Left ventricle myocardium inferior (tissue), 1 donor: ENCODE data around the gene IGSF9B. TPM values are rescaled to one million over a fixed set of nuclear protein-coding genes. Genes with fewer than 3 reads are reported as not detected.

Experiments used
- DNase-seq: peaks from one replicate; pipeline ENCODE4 v3.0.0-alpha.2; 2020
- H3K27ac ChIP-seq: fragments of 200-600 bp; replicated peaks from 2 replicates; pipeline ENCODE4 v1.8.0; 2021
- H3K27me3 ChIP-seq: fragments of 200-600 bp; 2 replicates; pipeline ENCODE4 v1.8.0; 2021; ENCODE audit warnings: low read depth
- H3K36me3 ChIP-seq: fragments of 200-600 bp; 2 replicates; pipeline ENCODE4 v1.8.0; 2021
- H3K4me1 ChIP-seq: fragments of 200-600 bp; 2 replicates; pipeline ENCODE4 v1.8.0; 2021
- H3K4me3 ChIP-seq: fragments of 200-600 bp; 2 replicates; pipeline ENCODE4 v1.8.0; 2021; ENCODE audit warnings: mild to moderate bottlenecking, moderate library complexity
- H3K9me3 ChIP-seq: fragments of 200-600 bp; replicated peaks from 2 replicates; pipeline ENCODE4 v1.8.0; 2021
- intact Hi-C: fragments of 100-400 bp; cut with micrococcal nuclease; formaldehyde crosslinking; loops from one replicate; pipeline ENCODE4 v1.11.0; 2022
- total RNA-seq: library from RNA; stranded (reverse); fragmentation: NEBNext Ultra II Directional; extraction: Animal tissue kit (Norgen Biotek cat#: 25700); gene quantifications from one replicate; pipeline ENCODE4 v1.2.1, GENCODE V29; 2021
- TF ChIP-seq, protein P1 (sequence below): fragments of 200-600 bp; IDR thresholded peaks from 2 replicates; pipeline ENCODE4 v1.8.0; 2021; ENCODE audit warnings: antibody characterized with exemption, mild to moderate bottlenecking, borderline replicate concordance
- donor health status: DM: no; HTN: yes; CAD: no; lungs with severe emphysema.

IGSF9B gene
- total RNA-seq, 1 donor from 2014 or later, result 44.1 TPM

DNA sequence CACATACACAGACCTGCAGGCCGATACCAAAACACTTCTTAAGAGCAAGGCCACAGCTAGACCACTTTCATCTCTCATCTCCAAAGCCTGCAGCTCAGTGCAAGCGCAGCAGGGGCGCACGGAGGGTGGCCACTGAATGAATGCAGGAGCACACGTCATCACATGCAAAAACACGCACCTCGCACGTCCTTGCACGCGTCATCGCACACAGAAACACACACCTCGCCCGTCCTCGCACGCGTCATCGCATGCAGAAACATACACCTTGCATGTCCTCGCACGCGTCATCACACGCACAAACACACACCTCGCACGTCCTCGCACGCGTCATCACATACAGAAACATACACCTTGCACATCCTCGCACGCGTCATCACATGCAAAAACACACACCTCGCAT is 17.2 kb downstream of the IGSF9B start:
- intact Hi-C loops, result no loop called here
- H3K36me3 ChIP-seq, result peaks cover 65% of the 10 kb centered on the region
- TF ChIP-seq, protein P1, sequence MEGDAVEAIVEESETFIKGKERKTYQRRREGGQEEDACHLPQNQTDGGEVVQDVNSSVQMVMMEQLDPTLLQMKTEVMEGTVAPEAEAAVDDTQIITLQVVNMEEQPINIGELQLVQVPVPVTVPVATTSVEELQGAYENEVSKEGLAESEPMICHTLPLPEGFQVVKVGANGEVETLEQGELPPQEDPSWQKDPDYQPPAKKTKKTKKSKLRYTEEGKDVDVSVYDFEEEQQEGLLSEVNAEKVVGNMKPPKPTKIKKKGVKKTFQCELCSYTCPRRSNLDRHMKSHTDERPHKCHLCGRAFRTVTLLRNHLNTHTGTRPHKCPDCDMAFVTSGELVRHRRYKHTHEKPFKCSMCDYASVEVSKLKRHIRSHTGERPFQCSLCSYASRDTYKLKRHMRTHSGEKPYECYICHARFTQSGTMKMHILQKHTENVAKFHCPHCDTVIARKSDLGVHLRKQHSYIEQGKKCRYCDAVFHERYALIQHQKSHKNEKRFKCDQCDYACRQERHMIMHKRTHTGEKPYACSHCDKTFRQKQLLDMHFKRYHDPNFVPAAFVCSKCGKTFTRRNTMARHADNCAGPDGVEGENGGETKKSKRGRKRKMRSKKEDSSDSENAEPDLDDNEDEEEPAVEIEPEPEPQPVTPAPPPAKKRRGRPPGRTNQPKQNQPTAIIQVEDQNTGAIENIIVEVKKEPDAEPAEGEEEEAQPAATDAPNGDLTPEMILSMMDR, result no peak
- no peak overlapping the region for H3K4me3 ChIP-seq
- H3K4me1 ChIP-seq, result peaks cover 22% of the 10 kb centered on the region
- DNase-seq, result no peak
- H3K27me3 ChIP-seq, result no peaks in the 10 kb centered on the region
- H3K9me3 ChIP-seq, result no peaks in the 10 kb centered on the region
- H3K27ac ChIP-seq, result no peak overlapping the region

DNA sequence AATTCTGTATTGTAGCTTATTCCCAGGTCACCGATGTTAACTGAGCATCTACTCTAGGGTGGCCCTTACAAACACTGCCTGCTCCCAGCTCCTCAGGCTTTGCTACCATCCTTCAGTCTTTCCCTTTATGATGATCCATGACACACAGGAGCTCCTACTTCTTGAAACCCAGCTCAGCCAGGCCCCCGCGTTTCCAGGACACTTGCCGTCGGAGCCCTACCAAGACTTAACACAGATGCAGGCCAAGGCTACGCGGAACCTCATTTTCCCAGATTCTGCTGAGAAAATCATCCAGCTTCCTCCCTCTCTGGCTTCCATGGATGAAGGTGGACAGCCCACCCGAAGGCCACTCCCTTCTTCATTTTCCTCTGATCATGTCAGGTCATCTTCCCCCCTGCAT is 18.6 kb downstream of the IGSF9B start:
- no peak for DNase-seq
- Histone ChIP-seq H3K4me1 (peaks cover 24% of the 10 kb centered on the region), H3K36me3 (peaks cover 55% of the 10 kb centered on the region), H3K27me3 (no peaks in the 10 kb centered on the region), H3K9me3 (no peaks in the 10 kb centered on the region), H3K4me3 (no peak overlapping the region), H3K27ac (no peak overlapping the region)
- TF ChIP-seq, protein P1, result no peak
- intact Hi-C loops, result no loop called here

DNA sequence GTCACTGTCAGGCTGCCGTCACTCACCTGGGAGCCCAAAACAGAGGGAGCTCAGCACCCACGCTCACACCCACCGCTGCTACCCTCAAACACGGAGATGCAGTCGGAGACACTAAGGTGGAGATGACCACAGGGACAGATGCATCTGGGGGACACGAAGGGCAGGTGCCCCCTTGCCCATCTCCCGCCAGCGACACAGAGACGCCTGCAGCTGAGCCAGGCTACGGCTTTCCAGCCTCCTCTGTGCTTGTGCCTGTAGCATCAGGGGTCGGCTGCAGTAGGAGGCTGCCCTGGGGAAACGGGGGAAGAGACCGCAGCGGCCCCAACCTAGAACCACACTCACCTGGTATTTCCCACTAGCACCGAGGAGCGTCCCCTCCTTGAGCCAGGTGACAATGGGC is 19.3 kb downstream of the IGSF9B start:
- TF ChIP-seq, protein P1, result no peak
- H3K4me1 ChIP-seq, result peaks cover 24% of the 10 kb centered on the region
- H3K27ac ChIP-seq, result no peak overlapping the region
- intact Hi-C loops, result no loop called here
- DNase-seq, result no peak
- H3K27me3 ChIP-seq, result no peaks in the 10 kb centered on the region
- H3K9me3 ChIP-seq, result no peaks in the 10 kb centered on the region
- peaks cover 50% of the 10 kb centered on the region for H3K36me3 ChIP-seq
- H3K4me3 ChIP-seq, result no peak overlapping the region

DNA sequence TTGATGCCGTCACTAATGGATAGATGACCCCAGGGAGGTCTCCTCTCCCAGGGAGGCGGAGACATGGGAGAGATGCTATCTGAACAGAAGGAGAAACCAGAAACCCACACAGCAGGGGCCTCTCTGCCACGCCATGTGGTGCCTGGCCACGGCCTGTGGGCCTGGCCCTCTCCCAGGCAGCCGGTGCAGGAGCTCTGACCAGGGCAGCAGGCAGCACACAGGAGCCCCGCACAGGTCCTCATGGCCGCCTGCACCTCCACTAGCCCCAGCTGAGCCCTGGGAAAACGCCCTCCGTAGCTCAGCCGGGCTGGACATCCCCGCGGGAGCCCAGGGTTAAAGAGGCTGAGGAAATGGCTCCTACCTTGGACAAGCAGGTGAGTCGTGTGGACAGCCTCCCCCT is 19.8 kb downstream of the IGSF9B start:
- Histone ChIP-seq H3K4me3 (no peak overlapping the region), H3K27me3 (no peaks in the 10 kb centered on the region), H3K9me3 (no peaks in the 10 kb centered on the region), H3K36me3 (peaks cover 48% of the 10 kb centered on the region), H3K4me1 (peaks cover 24% of the 10 kb centered on the region), H3K27ac (no peak overlapping the region)
- TF ChIP-seq, protein P1, result no peak
- intact Hi-C loops, result no loop called here
- no peak for DNase-seq

DNA sequence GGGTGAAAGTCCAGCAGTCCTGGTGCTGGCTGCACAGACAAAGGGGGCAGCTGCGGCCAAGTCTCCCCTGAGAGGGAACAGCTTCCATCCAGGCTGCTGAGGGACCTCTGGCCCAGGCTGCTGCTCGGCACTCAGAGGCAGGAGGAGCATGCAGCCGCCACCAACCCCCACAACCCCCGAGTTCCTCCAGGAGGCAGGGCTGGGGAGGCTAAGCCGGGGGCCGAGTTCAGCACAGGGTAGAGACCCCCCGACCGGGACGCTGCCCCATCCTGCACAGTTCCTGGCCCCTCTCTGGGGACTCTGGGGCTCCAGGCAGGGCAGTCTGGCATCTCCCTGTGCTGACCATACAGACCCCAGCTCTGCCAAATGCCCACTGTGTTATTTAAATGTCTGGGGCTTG is 20.2 kb downstream of the IGSF9B start:
- intact Hi-C loops, result no loop called here
- TF ChIP-seq, protein P1, result no peak
- no peaks in the 10 kb centered on the region for H3K9me3 ChIP-seq
- H3K27me3 ChIP-seq, result no peaks in the 10 kb centered on the region
- no peak for DNase-seq
- peaks cover 52% of the 10 kb centered on the region for H3K36me3 ChIP-seq
- no peak overlapping the region for H3K4me3 ChIP-seq
- peaks cover 24% of the 10 kb centered on the region for H3K4me1 ChIP-seq
- H3K27ac ChIP-seq, result no peak overlapping the region

DNA sequence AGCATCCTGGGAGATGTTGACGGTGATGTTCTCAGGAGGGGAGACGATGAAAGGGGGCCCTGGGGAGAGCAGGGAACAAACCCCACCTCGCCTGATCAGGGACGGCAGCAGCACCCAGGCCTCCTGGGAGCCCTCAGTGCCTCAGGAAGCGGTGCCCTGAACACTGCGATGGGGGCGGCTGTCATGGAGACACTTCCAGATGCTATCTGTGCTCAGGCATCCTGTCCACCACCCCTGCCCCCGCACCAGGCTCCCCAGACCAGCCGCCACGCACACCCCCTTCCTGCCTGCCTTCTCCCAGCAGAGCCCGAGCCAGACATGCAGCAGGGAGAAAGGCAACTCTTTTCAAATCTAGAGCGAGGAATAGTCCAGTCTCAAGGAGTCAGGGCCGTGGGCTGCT is 20.6 kb downstream of the IGSF9B start:
- intact Hi-C loops, result no loop called here
- no peak overlapping the region for H3K27ac ChIP-seq
- TF ChIP-seq, protein P1, result no peak

More for the DNA sequence above, 20.6 kb downstream of the IGSF9B start:
- DNase-seq, result no peak
- Histone ChIP-seq H3K4me3 (no peak overlapping the region), H3K27me3 (no peaks in the 10 kb centered on the region), H3K9me3 (no peaks in the 10 kb centered on the region), H3K36me3 (peaks cover 57% of the 10 kb centered on the region), H3K4me1 (peaks cover 24% of the 10 kb centered on the region)
